Measurements from ENCODE around the gene RAE1.

DNA sequence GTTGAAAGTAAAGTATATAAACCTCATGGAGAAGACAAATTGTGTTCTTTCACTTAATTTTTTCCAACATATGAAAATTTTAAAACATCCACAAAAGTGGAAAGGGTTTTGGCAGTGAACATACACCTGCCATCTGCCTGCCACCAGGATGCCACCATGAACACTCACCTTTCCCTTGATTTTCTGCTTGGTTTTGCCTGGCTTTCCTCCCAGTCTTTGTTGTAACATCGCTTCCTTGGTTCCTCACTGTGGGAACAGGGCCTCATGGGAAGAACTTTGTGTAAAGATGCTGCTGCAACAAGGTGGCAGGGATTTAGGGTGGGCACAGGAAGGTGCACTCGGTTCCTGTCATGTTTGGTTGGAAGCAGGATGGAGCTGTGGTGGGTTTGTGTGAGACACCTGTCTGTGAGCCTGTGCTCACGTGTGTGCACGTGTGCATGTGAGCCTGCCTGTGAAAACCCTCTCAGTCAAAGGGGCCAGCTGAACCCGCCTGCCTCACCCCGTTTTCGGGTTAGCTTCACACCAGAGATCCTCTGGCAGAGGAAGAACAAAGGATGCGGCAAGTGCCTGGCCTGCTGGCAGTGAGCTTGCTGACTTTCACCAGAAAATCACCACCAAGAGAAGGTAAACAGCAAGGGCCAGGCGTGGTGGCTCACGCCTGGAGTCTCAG, 29.2 kb downstream of the RAE1 start:
- TF ChIP-seq, protein P1, sequence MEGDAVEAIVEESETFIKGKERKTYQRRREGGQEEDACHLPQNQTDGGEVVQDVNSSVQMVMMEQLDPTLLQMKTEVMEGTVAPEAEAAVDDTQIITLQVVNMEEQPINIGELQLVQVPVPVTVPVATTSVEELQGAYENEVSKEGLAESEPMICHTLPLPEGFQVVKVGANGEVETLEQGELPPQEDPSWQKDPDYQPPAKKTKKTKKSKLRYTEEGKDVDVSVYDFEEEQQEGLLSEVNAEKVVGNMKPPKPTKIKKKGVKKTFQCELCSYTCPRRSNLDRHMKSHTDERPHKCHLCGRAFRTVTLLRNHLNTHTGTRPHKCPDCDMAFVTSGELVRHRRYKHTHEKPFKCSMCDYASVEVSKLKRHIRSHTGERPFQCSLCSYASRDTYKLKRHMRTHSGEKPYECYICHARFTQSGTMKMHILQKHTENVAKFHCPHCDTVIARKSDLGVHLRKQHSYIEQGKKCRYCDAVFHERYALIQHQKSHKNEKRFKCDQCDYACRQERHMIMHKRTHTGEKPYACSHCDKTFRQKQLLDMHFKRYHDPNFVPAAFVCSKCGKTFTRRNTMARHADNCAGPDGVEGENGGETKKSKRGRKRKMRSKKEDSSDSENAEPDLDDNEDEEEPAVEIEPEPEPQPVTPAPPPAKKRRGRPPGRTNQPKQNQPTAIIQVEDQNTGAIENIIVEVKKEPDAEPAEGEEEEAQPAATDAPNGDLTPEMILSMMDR (IDR thresholded peaks at IDR 0.05) = no peak
- no peak for TF ChIP-seq POLR2A (IDR thresholded peaks at IDR 0.05)
